PFSK-1 (cell line): ENCODE results near the gene RBM14.

Experiments used
- FOXP2 ChIP-seq: optimal IDR thresholded peaks from 2 replicates; pipeline ENCODE3; 2011; ENCODE audit warnings: borderline replicate concordance, control low read depth, inconsistent platforms; ENCODE audit not compliant: insufficient read depth; ENCODE audit errors: extremely low read length, extremely low read depth
- POLR2AphosphoS5 ChIP-seq: IDR thresholded peaks from 2 replicates; pipeline ENCODE4 v1.6.1; 2012; ENCODE audit warnings: low read depth, mild to moderate bottlenecking, control low read depth, low read length, moderate library complexity
- SIN3A ChIP-seq: IDR thresholded peaks from 2 replicates; pipeline ENCODE4 v1.6.1; 2012; ENCODE audit warnings: mild to moderate bottlenecking, low read length, moderate library complexity, borderline replicate concordance; ENCODE audit not compliant: insufficient read depth
- TAF1 ChIP-seq: IDR thresholded peaks from 2 replicates; pipeline ENCODE4 v1.6.1; 2012; ENCODE audit warnings: low read length, control low read depth, borderline replicate concordance; ENCODE audit not compliant: insufficient read depth
- TF ChIP-seq, protein P1 (sequence below), 2 experiments: IDR thresholded peaks; 2 replicates each; pipeline versions ENCODE4 v1.6.1 to v1.8.0; 2011 to 2012; ENCODE audit warnings: low read depth in 2 of 2, low read length in 2 of 2, control low read depth in 1 of 2, inconsistent platforms in 1 of 2, mild to moderate bottlenecking in 1 of 2, moderate library complexity in 1 of 2; ENCODE audit not compliant: insufficient read depth in 1 of 2

RBM14 gene

DNA sequence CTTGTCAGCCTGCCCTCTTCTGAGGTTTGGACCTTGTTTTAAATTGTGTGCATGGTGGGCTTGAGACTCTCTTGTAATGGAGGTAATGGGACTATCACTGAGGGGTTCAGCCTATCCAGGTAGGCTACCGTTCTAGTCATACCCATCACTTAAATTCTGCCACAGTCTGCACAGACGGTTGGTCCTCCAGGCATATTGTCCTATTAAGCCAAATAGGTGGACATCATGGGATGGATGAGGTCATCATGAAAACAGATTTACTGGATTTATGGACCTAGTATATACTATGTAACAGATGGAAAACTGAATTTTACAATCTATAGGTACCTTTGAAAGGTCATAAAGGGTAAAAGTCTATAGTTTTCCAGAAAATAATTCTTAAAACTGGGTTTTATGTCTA, 12.9 kb downstream of the RBM14 start:
- TF ChIP-seq TAF1: no peak
- TF ChIP-seq SIN3A: no peak
- TF ChIP-seq, protein P1, sequence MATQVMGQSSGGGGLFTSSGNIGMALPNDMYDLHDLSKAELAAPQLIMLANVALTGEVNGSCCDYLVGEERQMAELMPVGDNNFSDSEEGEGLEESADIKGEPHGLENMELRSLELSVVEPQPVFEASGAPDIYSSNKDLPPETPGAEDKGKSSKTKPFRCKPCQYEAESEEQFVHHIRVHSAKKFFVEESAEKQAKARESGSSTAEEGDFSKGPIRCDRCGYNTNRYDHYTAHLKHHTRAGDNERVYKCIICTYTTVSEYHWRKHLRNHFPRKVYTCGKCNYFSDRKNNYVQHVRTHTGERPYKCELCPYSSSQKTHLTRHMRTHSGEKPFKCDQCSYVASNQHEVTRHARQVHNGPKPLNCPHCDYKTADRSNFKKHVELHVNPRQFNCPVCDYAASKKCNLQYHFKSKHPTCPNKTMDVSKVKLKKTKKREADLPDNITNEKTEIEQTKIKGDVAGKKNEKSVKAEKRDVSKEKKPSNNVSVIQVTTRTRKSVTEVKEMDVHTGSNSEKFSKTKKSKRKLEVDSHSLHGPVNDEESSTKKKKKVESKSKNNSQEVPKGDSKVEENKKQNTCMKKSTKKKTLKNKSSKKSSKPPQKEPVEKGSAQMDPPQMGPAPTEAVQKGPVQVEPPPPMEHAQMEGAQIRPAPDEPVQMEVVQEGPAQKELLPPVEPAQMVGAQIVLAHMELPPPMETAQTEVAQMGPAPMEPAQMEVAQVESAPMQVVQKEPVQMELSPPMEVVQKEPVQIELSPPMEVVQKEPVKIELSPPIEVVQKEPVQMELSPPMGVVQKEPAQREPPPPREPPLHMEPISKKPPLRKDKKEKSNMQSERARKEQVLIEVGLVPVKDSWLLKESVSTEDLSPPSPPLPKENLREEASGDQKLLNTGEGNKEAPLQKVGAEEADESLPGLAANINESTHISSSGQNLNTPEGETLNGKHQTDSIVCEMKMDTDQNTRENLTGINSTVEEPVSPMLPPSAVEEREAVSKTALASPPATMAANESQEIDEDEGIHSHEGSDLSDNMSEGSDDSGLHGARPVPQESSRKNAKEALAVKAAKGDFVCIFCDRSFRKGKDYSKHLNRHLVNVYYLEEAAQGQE (IDR thresholded peaks at IDR 0.05; ENCODE audit: insufficient read depth in 1 of 2, low read depth in 2 of 2, low read length in 2 of 2): no peak
- TF ChIP-seq POLR2AphosphoS5: no peak
- TF ChIP-seq FOXP2: no peak

DNA sequence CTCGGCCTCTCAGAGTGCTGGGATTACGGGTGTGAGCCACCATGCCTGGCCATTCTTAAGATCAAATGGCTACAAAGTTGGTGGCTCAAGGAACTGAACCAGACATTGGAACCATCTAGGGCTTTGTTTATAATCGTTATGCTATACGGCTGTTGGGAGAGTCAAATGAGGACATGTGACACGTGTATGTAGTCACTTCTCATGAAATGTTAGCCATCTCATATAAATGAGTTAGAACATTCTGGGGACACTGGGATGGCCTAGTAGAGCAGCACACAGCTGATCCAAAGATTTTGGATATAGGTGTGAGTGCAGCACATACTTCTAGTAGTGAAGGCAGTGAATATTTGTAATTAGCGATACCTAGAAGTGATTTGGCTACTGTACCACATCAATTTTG, 15.5 kb downstream of the RBM14 start:
- TF ChIP-seq POLR2AphosphoS5 (no peak), FOXP2 (no peak), SIN3A (no peak), TAF1 (no peak)
- TF ChIP-seq, protein P1 (IDR thresholded peaks at IDR 0.05; ENCODE audit: insufficient read depth in 1 of 2, low read depth in 2 of 2, low read length in 2 of 2): no peak

DNA sequence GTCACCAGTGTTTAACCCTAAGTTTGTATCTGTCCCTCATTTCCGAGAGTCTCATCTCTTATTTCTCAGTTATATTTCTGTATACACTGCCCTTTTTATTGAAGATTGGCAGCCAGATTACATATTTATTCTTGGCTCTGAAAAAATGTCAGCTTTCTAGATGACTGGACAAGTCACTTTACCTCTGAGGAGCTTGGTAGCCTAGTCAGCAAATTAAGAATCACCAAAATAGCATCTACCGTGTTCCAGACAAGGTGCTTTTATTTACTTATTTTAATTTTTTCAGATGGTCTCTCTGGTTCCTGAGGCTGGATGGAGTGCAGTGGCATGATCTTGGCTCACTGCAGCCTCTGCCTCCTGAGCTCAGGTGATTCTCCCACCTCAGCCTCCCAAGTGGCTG, 16.5 kb downstream of the RBM14 start:
- TF ChIP-seq POLR2AphosphoS5 (no peak), FOXP2 (no peak), SIN3A (no peak), TAF1 (no peak)
- TF ChIP-seq, protein P1 (IDR thresholded peaks at IDR 0.05; ENCODE audit: insufficient read depth in 1 of 2, low read depth in 2 of 2, low read length in 2 of 2): no peak

DNA sequence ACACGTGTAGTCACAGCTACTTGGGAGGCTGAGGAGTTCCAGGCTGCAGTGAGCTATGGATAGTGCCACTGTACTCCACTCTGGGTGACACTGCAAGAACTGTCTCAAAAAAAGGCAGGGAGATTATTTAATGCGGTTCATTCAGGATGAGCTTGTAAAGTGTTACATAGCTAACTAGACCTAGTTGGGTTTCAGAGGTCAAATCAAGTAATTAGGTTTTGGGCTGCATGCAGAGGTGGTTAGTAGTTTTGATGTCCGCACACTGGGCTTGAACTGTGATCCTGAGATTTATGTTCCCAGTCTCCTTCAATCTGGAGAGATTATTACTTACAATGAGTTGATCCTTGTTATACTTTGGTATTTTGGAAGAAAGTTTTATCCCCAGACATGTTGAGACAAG, 20.0 kb downstream of the RBM14 start:
- no peak for TF ChIP-seq FOXP2
- TF ChIP-seq, protein P1 (IDR thresholded peaks at IDR 0.05; ENCODE audit: insufficient read depth in 1 of 2, low read depth in 2 of 2, low read length in 2 of 2): no peak
- TF ChIP-seq SIN3A: no peak
- TF ChIP-seq POLR2AphosphoS5: no peak
- no peak for TF ChIP-seq TAF1

DNA sequence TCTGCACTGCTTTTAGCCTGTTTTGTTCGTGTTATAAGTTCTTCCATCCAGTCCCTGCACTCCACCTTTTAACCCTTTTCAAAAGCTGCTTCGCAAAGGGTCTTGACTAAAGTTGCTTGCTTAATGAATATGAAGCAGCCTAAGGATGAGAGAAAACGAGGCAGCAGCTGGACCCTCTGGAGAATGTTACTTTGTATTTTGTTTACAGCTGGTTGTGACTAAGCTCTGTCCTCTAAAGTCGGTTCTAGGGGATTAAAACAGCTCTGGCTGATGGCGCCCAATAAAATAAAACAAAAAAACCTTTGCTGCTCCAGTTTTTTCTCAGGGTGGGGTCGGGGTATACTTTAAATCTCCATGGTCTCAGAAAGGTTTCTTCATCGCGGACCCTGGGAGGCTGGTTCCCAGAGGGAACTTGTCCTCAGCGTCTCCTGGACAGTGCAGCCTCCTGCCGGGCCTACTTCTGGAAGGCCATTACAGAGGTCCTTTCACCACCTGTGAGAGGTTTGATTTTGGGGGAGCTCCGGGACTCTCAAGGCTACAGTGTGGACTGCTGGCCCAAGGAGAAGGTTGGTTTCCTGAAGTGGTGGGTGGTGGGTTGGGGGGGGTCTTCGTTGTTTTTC, 21.2 kb downstream of the RBM14 start:
- no peak for TF ChIP-seq SIN3A
- TF ChIP-seq FOXP2: no peak
- TF ChIP-seq TAF1: no peak
- TF ChIP-seq, protein P1 (IDR thresholded peaks at IDR 0.05; ENCODE audit: insufficient read depth in 1 of 2, low read depth in 2 of 2, low read length in 2 of 2): no peak
- no peak for TF ChIP-seq POLR2AphosphoS5
